DND-41 (cell line): ENCODE data around the gene CIB2.

Experiments used
- ATAC-seq: fragments of 200-7000 bp; cut with Tn5 transposase; 3 replicates; pipeline ENCODE4 v1.9.1; 2021; ENCODE audit warnings: low read depth; ENCODE audit not compliant: insufficient read depth
- DNase-seq: peaks from one replicate; pipeline ENCODE4 v3.0.0-alpha.2; 2020
- H2AFZ ChIP-seq: 2 replicates; pipeline ENCODE4 v1.6.0; 2012; ENCODE audit warnings: low read depth, low read length
- H3K27ac ChIP-seq: 2 replicates; pipeline ENCODE4 v1.5.1; 2012; ENCODE audit warnings: low read length, inconsistent platforms
- H3K27me3 ChIP-seq: fragments of 200-600 bp; sonication (generic); 2 replicates; pipeline ENCODE4 v1.6.0; 2012; ENCODE audit warnings: low read length, mild to moderate bottlenecking, inconsistent platforms; ENCODE audit not compliant: insufficient read depth, poor library complexity
- H3K36me3 ChIP-seq: 2 replicates; pipeline ENCODE4 v1.5.1; 2012; ENCODE audit warnings: low read length, inconsistent platforms; ENCODE audit not compliant: insufficient read depth
- H3K4me1 ChIP-seq: 2 replicates; pipeline ENCODE4 v1.5.1; 2012; ENCODE audit warnings: mild to moderate bottlenecking, low read length; ENCODE audit not compliant: insufficient read depth
- H3K4me2 ChIP-seq: 2 replicates; pipeline ENCODE4 v1.6.0; 2012; ENCODE audit warnings: mild to moderate bottlenecking, moderate library complexity, low read length, inconsistent platforms; ENCODE audit not compliant: insufficient read depth
- H3K4me3 ChIP-seq, 2 experiments: fragments of 200-600 bp in 1 of 2; shearing (Covaris generic) in 1 of 2; 2 replicates each; pipeline ENCODE4 v1.5.1; 2012 to 2016; ENCODE audit warnings: inconsistent platforms in 2 of 2, low read length in 2 of 2, mild to moderate bottlenecking in 2 of 2, low read depth in 1 of 2, moderate library complexity in 1 of 2
- H3K79me2 ChIP-seq: 2 replicates; pipeline ENCODE4 v1.6.0; 2012; ENCODE audit warnings: low read length, inconsistent platforms; ENCODE audit not compliant: insufficient read depth
- H3K9ac ChIP-seq: 2 replicates; pipeline ENCODE4 v1.6.0; 2012; ENCODE audit warnings: low read depth, mild to moderate bottlenecking, inconsistent platforms, low read length, moderate library complexity
- H3K9me3 ChIP-seq: 2 replicates; pipeline ENCODE4 v1.5.1; 2012; ENCODE audit warnings: low read length, moderate library complexity, mild to moderate bottlenecking, inconsistent platforms; ENCODE audit not compliant: insufficient read depth, severe bottlenecking
- H4K20me1 ChIP-seq: 2 replicates; pipeline ENCODE4 v1.6.0; 2012; ENCODE audit warnings: low read length; ENCODE audit not compliant: insufficient read depth
- EZH2 ChIP-seq: IDR thresholded peaks from 3 replicates; pipeline ENCODE4 v1.6.1; 2012; ENCODE audit warnings: borderline replicate concordance, low read depth, mild to moderate bottlenecking, moderate library complexity, low read length, inconsistent platforms; ENCODE audit not compliant: severe bottlenecking
- TF ChIP-seq, protein P1 (sequence below): IDR thresholded peaks from 2 replicates; pipeline ENCODE4 v1.5.1; 2012; ENCODE audit warnings: borderline replicate concordance, low read length, moderate library complexity, mild to moderate bottlenecking; ENCODE audit not compliant: poor library complexity, severe bottlenecking; ENCODE audit errors: extremely low read depth

CIB2 gene

DNA sequence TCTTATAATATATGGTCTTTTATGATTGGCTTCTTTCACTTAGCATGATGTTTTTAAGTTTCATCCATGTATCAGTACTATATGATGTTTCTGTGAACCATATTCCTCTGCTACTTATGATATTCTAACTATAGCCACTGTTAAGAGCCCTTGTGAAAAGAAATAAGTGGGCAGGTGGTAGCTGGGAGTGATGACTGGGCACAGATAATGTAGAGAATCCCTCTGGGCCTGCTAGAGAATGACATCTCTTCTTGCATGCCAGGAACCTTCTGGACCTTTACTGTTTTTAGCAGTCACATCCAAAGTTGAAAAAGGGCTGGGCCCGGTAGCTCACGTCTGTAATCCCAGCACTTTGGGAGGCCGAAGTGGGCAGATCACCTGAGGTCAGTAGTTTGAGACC is 28.1 kb upstream of the CIB2 start:
- Histone ChIP-seq H3K4me1 (peaks cover 2% of the 10 kb centered on the region), H2AFZ (no peak overlapping the region), H3K9me3 (no peaks in the 10 kb centered on the region), H3K36me3 (peaks cover 77% of the 10 kb centered on the region), H3K9ac (no peak overlapping the region), H3K4me3 (no peak overlapping the region), H3K79me2 (peaks cover 19% of the 10 kb centered on the region), H3K27me3 (no peaks in the 10 kb centered on the region), H4K20me1 (no peaks in the 10 kb centered on the region), H3K27ac (no peak overlapping the region), H3K4me2 (no peak overlapping the region)
- TF ChIP-seq, protein P1, sequence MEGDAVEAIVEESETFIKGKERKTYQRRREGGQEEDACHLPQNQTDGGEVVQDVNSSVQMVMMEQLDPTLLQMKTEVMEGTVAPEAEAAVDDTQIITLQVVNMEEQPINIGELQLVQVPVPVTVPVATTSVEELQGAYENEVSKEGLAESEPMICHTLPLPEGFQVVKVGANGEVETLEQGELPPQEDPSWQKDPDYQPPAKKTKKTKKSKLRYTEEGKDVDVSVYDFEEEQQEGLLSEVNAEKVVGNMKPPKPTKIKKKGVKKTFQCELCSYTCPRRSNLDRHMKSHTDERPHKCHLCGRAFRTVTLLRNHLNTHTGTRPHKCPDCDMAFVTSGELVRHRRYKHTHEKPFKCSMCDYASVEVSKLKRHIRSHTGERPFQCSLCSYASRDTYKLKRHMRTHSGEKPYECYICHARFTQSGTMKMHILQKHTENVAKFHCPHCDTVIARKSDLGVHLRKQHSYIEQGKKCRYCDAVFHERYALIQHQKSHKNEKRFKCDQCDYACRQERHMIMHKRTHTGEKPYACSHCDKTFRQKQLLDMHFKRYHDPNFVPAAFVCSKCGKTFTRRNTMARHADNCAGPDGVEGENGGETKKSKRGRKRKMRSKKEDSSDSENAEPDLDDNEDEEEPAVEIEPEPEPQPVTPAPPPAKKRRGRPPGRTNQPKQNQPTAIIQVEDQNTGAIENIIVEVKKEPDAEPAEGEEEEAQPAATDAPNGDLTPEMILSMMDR, result no peak
- TF ChIP-seq EZH2, result no peak
- no peak for DNase-seq
- ATAC-seq, result no peak

DNA sequence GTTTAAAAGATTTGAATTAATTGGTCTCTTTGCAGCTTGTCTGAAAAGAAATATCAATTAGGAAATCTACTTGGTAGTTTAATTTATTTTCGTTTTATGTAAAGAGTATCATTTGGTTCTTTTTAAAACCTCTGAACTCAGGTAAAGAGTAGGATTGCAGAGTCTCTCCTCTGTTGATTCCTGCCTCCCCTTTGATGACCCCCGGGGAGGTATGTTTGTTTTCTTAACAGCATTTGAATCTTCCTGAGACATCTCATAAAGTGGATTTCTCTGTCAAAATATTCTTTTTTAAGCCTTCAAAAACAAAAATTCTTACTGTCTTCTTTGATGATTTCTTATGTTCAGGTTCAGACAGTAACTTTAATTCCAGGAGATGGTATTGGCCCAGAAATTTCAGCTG is 26.0 kb upstream of the CIB2 start:
- peaks cover 14% of the 10 kb centered on the region for H3K4me1 ChIP-seq
- no peak overlapping the region for H3K4me2 ChIP-seq
- DNase-seq, result no peak
- H3K27me3 ChIP-seq, result no peaks in the 10 kb centered on the region
- no peak overlapping the region for H3K9ac ChIP-seq
- H3K27ac ChIP-seq, result no peak overlapping the region
- no peaks in the 10 kb centered on the region for H3K9me3 ChIP-seq
- peaks cover 38% of the 10 kb centered on the region for H3K79me2 ChIP-seq
- TF ChIP-seq, protein P1, result no peak
- no peak for TF ChIP-seq EZH2
- peaks cover 71% of the 10 kb centered on the region for H3K36me3 ChIP-seq
- no peak for ATAC-seq
- H4K20me1 ChIP-seq, result peaks cover 4% of the 10 kb centered on the region; the same call in 1 of the 2 replicates
- no peak overlapping the region for H3K4me3 ChIP-seq
- no peak overlapping the region for H2AFZ ChIP-seq

DNA sequence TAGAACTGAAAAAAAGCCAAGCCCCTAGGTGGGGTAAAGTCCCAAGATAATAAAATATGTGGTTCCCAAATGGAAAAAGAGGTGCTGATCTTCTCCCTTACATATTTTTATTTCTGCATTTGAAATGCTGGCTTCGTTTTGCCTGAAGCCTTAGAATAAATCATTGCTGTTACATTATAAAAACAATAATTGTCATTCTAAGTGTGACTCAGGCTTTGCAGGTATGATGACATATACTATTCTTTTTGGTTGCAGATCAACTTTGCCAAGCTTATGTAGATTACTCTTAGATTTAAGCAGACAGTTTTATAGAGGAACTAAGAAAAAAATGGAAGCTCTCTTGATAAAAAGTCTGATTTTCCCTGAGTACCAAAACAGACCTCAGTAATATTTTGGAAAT is 25.4 kb upstream of the CIB2 start:
- Histone ChIP-seq H3K9ac (no peak overlapping the region), H3K4me2 (no peak overlapping the region), H3K9me3 (no peaks in the 10 kb centered on the region), H3K4me1 (peaks cover 16% of the 10 kb centered on the region), H3K27me3 (no peaks in the 10 kb centered on the region), H3K4me3 (no peak overlapping the region), H3K79me2 (peaks cover 42% of the 10 kb centered on the region), H2AFZ (no peak overlapping the region), H4K20me1 (peaks cover 4% of the 10 kb centered on the region; the same call in 1 of the 2 replicates), H3K36me3 (peaks cover 66% of the 10 kb centered on the region), H3K27ac (no peak overlapping the region)
- DNase-seq (no peak), ATAC-seq (no peak)
- no peak for TF ChIP-seq EZH2
- TF ChIP-seq, protein P1, result no peak
